NT2/D1 (cell line): ENCODE results near the gene ZNF776.

ENCODE experiments used
- YY1 ChIP-seq: IDR thresholded peaks from 2 replicates; pipeline ENCODE4 v1.6.1; 2011; ENCODE audit not compliant: insufficient read length, insufficient read depth
- ZNF274 ChIP-seq: IDR thresholded peaks from 2 replicates; pipeline ENCODE4 v1.6.1; 2011; ENCODE audit warnings: mild to moderate bottlenecking, low read depth, low read length

- TF ChIP-seq YY1: peak; percentile 86
- TF ChIP-seq ZNF274: no peak
These were observed 22.9 kb downstream of the ZNF776 start, which contains the start of gene ZNF586 for GRCh38 chr19:57769345-57770131.
